Bronchial epithelial cell (primary cell): Measurements from ENCODE around the gene PPP2R3B. TPM values are rescaled to one million over a fixed set of nuclear protein-coding genes. Genes with fewer than 3 reads are reported as not detected.

Experiments used
- DNase-seq: peaks from one replicate; pipeline ENCODE4 v3.0.0-alpha.2; 2010; ENCODE audit warnings: low read depth
- FAIRE-seq: peaks from 2 replicates; lab custom pipeline; 2011; peaks lifted over from hg19 to GRCh38; lab: Jason Lieb, UNC
- H3K27me3 ChIP-seq: 2 replicates; pipeline ENCODE4 v1.5.1; 2011; ENCODE audit warnings: low read length; ENCODE audit not compliant: control insufficient read depth, insufficient read depth
- H3K36me3 ChIP-seq: 2 replicates; pipeline ENCODE4 v1.5.1; 2011; ENCODE audit warnings: low read length; ENCODE audit not compliant: control insufficient read depth, insufficient read depth
- H3K4me3 ChIP-seq: 2 replicates; pipeline ENCODE4 v1.5.1; 2011; ENCODE audit warnings: mild to moderate bottlenecking, low read depth, low read length, control low read depth
- CTCF ChIP-seq: IDR thresholded peaks from 2 replicates; pipeline ENCODE4 v1.5.1; 2011; ENCODE audit warnings: mild to moderate bottlenecking, moderate library complexity, low read length, control low read depth, inconsistent platforms; ENCODE audit not compliant: insufficient read depth, severe bottlenecking
- total RNA-seq: library from RNA; depleted of rRNA; stranded (reverse); fragments of >200 nt; gene quantifications from 2 replicates; pipeline ENCODE4 v1.2.1, GENCODE V29; 2014

Gene PPP2R3B
- total RNA-seq, 1 donor from 2014 or later = 11.8 TPM

- DNase-seq (no peak), FAIRE-seq (no peak)
- Histone ChIP-seq H3K36me3 (no peaks in the 10 kb centered on the region), H3K4me3 (no peak overlapping the region), H3K27me3 (no peaks in the 10 kb centered on the region)
- no peak for TF ChIP-seq CTCF
Measured at GRCh38 chrX:431056-431455, 44.3 kb upstream of the PPP2R3B start.

GRCh38 chrX:429266-429825, 42.6 kb upstream of the PPP2R3B start:
- H3K4me3 ChIP-seq = no peak overlapping the region
- no peaks in the 10 kb centered on the region for H3K27me3 ChIP-seq
- no peaks in the 10 kb centered on the region for H3K36me3 ChIP-seq
- DNase-seq = no peak
- no peak for TF ChIP-seq CTCF
- no peak for FAIRE-seq

GRCh38 chrX:427812-428725, 41.4 kb upstream of the PPP2R3B start:
- no peak for TF ChIP-seq CTCF

GRCh38 chrX:426881-427280, 40.2 kb upstream of the PPP2R3B start:
- H3K4me3 ChIP-seq = no peak overlapping the region
- TF ChIP-seq CTCF = no peak
- no peak for FAIRE-seq
- H3K36me3 ChIP-seq = no peaks in the 10 kb centered on the region
- no peak for DNase-seq
- no peaks in the 10 kb centered on the region for H3K27me3 ChIP-seq

More at GRCh38 chrX:427812-428725, 41.4 kb upstream of the PPP2R3B start:
- no peak for FAIRE-seq
- Histone ChIP-seq H3K36me3 (no peaks in the 10 kb centered on the region), H3K4me3 (no peak overlapping the region), H3K27me3 (no peaks in the 10 kb centered on the region)
- no peak for DNase-seq

- TF ChIP-seq CTCF = no peak
- no peak for FAIRE-seq
- Histone ChIP-seq H3K4me3 (no peak overlapping the region), H3K36me3 (no peaks in the 10 kb centered on the region), H3K27me3 (no peaks in the 10 kb centered on the region)
- DNase-seq = no peak
Measured at GRCh38 chrX:425056-425455, 38.3 kb upstream of the PPP2R3B start.
